Right lobe of liver (tissue), 6 donors: ENCODE data around the gene ACBD5. TPM values are rescaled to one million over a fixed set of nuclear protein-coding genes. Genes with fewer than 3 reads are reported as not detected.
"Not testable (repeated sequence)": the region's sequence is repeated elsewhere in the genome, so short reads cannot be mapped to it uniquely, and the experiment has no call there.

Experiments
- ATAC-seq, 4 donors: fragments of 200-7000 bp; cut with Tn5 transposase; one replicate each; pipeline ENCODE4 v1.9.1; 2020; ENCODE audit warnings: mild to moderate bottlenecking in 4 of 4, moderate library complexity in 4 of 4
- DNase-seq, 3 donors: peaks; one replicate each; pipeline ENCODE4 v3.0.0-alpha.2; 2020
- H3K27ac ChIP-seq, 3 donors: fragments of 200-600 bp; one replicate each; pipeline ENCODE4 v1.8.0; 2022
- H3K27me3 ChIP-seq, 2 donors: fragments of 200-600 bp; one replicate each; pipeline ENCODE4 v1.8.0; 2022
- H3K36me3 ChIP-seq, 4 donors: fragments of 200-600 bp; sonication (generic) in 1 of 4; one replicate each; pipeline versions ENCODE4 v1.5.1 to v1.8.0; 2017 to 2022; ENCODE audit warnings: control low read depth in 1 of 4
- H3K4me1 ChIP-seq, 4 donors: fragments of 200-600 bp; sonication (generic) in 1 of 4; one replicate each; pipeline versions ENCODE4 v1.5.1 to v1.8.0; 2017 to 2022; ENCODE audit warnings: control low read depth in 1 of 4
- H3K4me3 ChIP-seq, 3 donors: fragments of 200-600 bp; one replicate each; pipeline ENCODE4 v1.8.0; 2022
- H3K9me3 ChIP-seq, 4 donors: fragments of 200-600 bp; sonication (generic) in 1 of 4; one replicate each; pipeline versions ENCODE4 v1.5.1 to v1.8.0; 2017 to 2022; ENCODE audit warnings: control low read depth in 1 of 4
- POLR2A ChIP-seq: fragments of 450-650 bp; IDR thresholded peaks from one replicate; pipeline ENCODE4 v1.6.1; 2017; ENCODE audit warnings: antibody characterized with exemption, mild to moderate bottlenecking
- WGBS: methylation state at CpG from one replicate; pipeline ENCODE4 v1.1.6; 2018; ENCODE audit warnings: low coverage, low lambda C conversion rate; ENCODE audit not compliant: insufficient coverage; ENCODE audit errors: missing lambda C conversion rate; 5-methylcytosine and 5-hydroxymethylcytosine counted together
- intact Hi-C, 2 donors: fragments of 100-400 bp; cut with DNase I; formaldehyde crosslinking; loops; one replicate each; pipeline versions ENCODE4 v1.11.2 to v1.14.1; 2022
- total RNA-seq, 6 experiments: library from RNA; depleted of rRNA in 2 of 6; stranded (reverse); fragments of >200 nt in 2 of 6; fragmentation: NEBNext Ultra II Directional in 3 of 6; extraction: Animal tissue kit (Norgen Biotek cat#: 25700) in 3 of 6; gene quantifications; one replicate each; pipeline versions ENCODE4 v1.1.0 to v1.2.4, GENCODE V29; 2016 to 2023
- TF ChIP-seq, protein P1 (sequence below), 4 donors: fragments of 200-600 bp in 3 of 4; fragments of 450-650 bp in 1 of 4; IDR thresholded peaks; one replicate each; pipeline versions ENCODE4 v1.5.1 to v1.8.0; 2016 to 2022; ENCODE audit warnings: antibody characterized with exemption in 4 of 4, mild to moderate bottlenecking in 2 of 4
- donor health status: DM: no; HTN: yes; CAD: no.
- donor health status: DM: no; HTN: no; CAD: no.
- donor health status: DM: no; HTN: no; CAD: no.
- donor health status: DM: no; HTN: yes; CAD: no.
- donor health status: DM: no; HTN: yes; CAD: no.

The ACBD5 gene
- total RNA-seq, 6 experiments from 2014 or later: 23.1 to 45.9 (median 32.0) TPM

DNA sequence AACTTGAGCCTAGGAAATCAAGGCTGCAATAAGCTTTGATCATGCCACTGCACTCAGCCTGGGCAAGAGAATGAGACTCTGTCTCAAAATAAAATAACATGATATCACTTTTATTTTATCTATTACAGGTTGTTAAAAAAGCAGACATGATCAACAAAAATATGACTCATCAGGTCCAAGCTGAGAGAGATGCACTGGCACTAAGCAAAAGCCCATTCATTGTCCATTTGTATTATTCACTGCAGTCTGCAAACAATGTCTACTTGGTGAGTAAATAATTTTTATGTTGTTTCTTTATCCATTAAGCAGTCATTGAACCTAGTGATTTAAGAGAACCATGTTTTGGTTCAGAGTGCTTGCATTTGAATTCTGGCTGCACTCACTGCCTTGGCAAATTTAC lies 82.2 kb downstream of the ACBD5 start:
- DNase-seq (no peak), ATAC-seq (no peak)
- Histone ChIP-seq H3K4me3 (no peak overlapping the region), H3K27ac (no peak overlapping the region), H3K9me3 (no peaks in the 10 kb centered on the region), H3K27me3 (no peaks in the 10 kb centered on the region), H3K36me3 (peaks cover 0 to 27% (median 7%) of the 10 kb centered on the region in 4 donors), H3K4me1 (peaks cover 0 to under 1% (median 0%) of the 10 kb centered on the region in 4 donors)
- TF ChIP-seq POLR2A: no peak
- TF ChIP-seq, protein P1, sequence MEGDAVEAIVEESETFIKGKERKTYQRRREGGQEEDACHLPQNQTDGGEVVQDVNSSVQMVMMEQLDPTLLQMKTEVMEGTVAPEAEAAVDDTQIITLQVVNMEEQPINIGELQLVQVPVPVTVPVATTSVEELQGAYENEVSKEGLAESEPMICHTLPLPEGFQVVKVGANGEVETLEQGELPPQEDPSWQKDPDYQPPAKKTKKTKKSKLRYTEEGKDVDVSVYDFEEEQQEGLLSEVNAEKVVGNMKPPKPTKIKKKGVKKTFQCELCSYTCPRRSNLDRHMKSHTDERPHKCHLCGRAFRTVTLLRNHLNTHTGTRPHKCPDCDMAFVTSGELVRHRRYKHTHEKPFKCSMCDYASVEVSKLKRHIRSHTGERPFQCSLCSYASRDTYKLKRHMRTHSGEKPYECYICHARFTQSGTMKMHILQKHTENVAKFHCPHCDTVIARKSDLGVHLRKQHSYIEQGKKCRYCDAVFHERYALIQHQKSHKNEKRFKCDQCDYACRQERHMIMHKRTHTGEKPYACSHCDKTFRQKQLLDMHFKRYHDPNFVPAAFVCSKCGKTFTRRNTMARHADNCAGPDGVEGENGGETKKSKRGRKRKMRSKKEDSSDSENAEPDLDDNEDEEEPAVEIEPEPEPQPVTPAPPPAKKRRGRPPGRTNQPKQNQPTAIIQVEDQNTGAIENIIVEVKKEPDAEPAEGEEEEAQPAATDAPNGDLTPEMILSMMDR (IDR thresholded peaks at IDR 0.05): no peak
- intact Hi-C loops: no loop called here

DNA sequence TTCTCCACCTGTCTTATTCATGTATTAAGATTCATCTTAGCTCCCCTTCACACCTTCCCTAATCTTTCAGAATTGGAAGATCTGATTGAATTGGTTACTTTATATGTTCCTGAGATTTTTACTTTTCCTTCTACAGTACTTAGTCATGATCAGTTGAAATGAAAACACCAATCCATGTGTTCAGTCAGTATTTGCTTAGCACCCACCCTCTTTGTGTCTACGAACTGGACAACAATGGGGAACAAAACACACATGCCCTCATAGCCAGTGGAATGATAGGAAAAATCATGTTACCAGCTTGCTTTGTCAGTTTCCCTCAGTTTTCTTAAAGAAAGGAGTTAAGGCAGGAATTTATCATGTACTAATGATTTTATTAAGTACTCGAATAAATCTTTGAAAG lies 83.4 kb downstream of the ACBD5 start:
- TF ChIP-seq POLR2A: no peak
- TF ChIP-seq, protein P1 (IDR thresholded peaks at IDR 0.05): no peak
- Histone ChIP-seq H3K4me3 (no peak overlapping the region), H3K36me3 (peaks cover 0 to 22% (median 7%) of the 10 kb centered on the region in 4 donors), H3K9me3 (no peaks in the 10 kb centered on the region), H3K27ac (no peak overlapping the region), H3K27me3 (no peaks in the 10 kb centered on the region), H3K4me1 (peaks cover 0 to 13% (median 0%) of the 10 kb centered on the region in 4 donors)
- ATAC-seq: no peak
- WGBS: 61% methylated on average over 2 of the region's 2 CpGs
- no peak for DNase-seq
- intact Hi-C loops: no loop called here

DNA sequence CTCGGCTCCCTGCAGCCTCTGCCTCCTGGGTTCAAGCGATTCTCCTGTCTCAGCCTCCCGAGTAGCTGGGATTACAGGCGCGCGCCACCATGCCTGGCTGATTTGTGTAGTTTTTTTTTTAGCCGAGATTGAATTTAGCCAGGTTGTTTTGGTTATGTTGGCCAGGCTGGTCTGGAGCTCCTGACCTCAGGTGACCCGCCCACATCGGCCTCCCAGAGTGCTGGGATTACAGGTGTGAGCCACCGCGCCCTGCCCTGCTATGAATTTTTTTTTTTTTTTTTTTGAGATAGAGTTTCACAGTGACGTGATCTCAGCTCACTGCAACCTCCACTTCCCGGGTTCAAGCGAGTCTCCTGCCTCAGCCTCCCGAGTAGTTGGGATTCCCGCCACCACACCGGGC lies 84.0 kb downstream of the ACBD5 start:
- Histone ChIP-seq H3K27ac (peak overlapping the region in 2 of 3 donors; percentile 96 to 97), H3K4me3 (peak overlapping the region; percentile 78 to 91 (median 81)), H3K4me1 (peaks cover 0 to 17% (median 0%) of the 10 kb centered on the region in 4 donors), H3K36me3 (peaks cover 0 to 16% (median 7%) of the 10 kb centered on the region in 4 donors)
- ATAC-seq, H3K27me3 ChIP-seq, intact Hi-C loops, H3K9me3 ChIP-seq: not testable (repeated sequence)
- DNase-seq: peak in 1 of 3 donors; percentile 29
- WGBS: 77% methylated on average over 12 of the region's 17 CpGs

DNA sequence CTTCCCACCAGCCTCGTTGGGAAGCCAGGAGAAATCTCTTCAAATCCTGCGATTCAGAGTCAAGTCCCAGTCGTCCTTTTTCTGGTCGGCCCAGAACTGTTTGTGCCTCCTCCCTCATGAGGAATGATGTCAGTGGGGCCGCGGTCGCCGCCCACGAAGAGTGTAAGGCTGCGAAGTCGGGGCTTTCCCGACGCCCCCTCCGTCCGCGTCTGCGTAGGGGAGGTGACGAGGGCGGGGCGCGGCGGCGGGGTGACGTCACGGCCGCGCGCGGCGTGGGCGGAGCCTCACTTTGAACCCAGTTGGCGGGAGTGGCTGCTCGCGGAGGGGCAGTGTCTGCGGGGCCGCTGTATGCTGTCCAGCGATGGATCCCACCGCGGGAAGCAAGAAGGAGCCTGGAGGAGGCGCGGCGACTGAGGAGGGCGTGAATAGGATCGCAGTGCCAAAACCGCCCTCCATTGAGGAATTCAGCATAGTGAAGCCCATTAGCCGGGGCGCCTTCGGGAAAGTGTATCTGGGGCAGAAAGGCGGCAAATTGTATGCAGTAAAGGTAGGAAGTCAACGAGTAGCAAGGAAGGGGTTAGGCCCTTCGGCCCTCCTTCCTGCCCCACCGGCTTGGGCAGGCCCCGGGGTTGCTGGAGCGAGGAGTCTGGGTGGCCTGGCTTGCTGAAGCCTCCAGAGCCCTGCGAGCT lies 85.4 kb downstream of the ACBD5 start, which contains the start of gene MASTL:
Gene MASTL (plus strand): TSS at position 287 of the 689 bp plus-strand sequence. CDS start 75 bp downstream, at position 362.
- ATAC-seq (peak; percentile 83 to 92 (median 90)), DNase-seq (peak; percentile 90 to 94 (median 93))
- peaks cover 0 to 14% (median 3%) of the 10 kb centered on the region in 4 donors for H3K36me3 ChIP-seq
- H3K27me3 ChIP-seq: no peaks in the 10 kb centered on the region
- no peaks in the 10 kb centered on the region for H3K9me3 ChIP-seq
- WGBS: under 1% methylated on average over 44 of the region's 55 CpGs
- H3K4me1 ChIP-seq: peaks cover 0 to 17% (median 0%) of the 10 kb centered on the region in 4 donors
- peak within 1 kb of the TSS; percentile 96 to 98 (median 97) for H3K27ac ChIP-seq
- peak; percentile 92 for TF ChIP-seq POLR2A
- TF ChIP-seq, protein P1 (IDR thresholded peaks at IDR 0.05): peak in 1 of 4 donors; percentile 5
- H3K4me3 ChIP-seq: peak within 1 kb of the TSS; percentile 78 to 91 (median 81)
- intact Hi-C loops: no loop called here

DNA sequence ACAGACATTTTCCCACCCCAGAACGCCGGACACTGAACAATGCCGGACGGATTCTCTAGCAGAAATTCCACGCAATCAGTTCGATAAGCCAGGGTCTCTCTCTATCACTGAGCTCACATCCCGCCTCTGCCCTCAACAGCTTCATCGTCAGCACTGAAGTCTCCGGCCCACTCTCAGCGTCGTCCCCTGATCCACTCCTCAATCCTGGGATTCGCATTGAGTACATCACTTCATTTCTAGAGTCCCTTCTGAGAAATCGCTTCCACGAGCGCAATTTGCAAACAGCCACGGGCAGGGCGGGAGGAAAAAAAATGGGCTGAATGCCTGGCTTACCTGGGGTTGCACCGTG lies 86.8 kb downstream of the ACBD5 start:
- ATAC-seq (peak; percentile 7 to 22 (median 15)), DNase-seq (no peak)
- H3K36me3 ChIP-seq: peaks cover 0 to 2% (median under 1%) of the 10 kb centered on the region in 4 donors
- intact Hi-C loops: no loop called here
- H3K9me3 ChIP-seq: no peaks in the 10 kb centered on the region
- H3K4me1 ChIP-seq: peaks cover 0 to 17% (median 0%) of the 10 kb centered on the region in 4 donors
- under 1% methylated on average over 17 of the region's 18 CpGs for WGBS
- H3K27ac ChIP-seq: peak overlapping the region; percentile 96 to 98 (median 97)
- no peaks in the 10 kb centered on the region for H3K27me3 ChIP-seq
- TF ChIP-seq POLR2A: no peak
- TF ChIP-seq, protein P1 (IDR thresholded peaks at IDR 0.05): no peak
- H3K4me3 ChIP-seq: peak overlapping the region; percentile 78 to 91 (median 81)
